ENCODE results near the gene CRB1. TPM values are rescaled to one million over a fixed set of nuclear protein-coding genes. Genes with fewer than 3 reads are reported as not detected.

CRB1 gene
- total and polyA plus RNA-seq, 7 donors, result 0.19 to 0.49 (median 0.38) TPM; not detected in 3

DNA sequence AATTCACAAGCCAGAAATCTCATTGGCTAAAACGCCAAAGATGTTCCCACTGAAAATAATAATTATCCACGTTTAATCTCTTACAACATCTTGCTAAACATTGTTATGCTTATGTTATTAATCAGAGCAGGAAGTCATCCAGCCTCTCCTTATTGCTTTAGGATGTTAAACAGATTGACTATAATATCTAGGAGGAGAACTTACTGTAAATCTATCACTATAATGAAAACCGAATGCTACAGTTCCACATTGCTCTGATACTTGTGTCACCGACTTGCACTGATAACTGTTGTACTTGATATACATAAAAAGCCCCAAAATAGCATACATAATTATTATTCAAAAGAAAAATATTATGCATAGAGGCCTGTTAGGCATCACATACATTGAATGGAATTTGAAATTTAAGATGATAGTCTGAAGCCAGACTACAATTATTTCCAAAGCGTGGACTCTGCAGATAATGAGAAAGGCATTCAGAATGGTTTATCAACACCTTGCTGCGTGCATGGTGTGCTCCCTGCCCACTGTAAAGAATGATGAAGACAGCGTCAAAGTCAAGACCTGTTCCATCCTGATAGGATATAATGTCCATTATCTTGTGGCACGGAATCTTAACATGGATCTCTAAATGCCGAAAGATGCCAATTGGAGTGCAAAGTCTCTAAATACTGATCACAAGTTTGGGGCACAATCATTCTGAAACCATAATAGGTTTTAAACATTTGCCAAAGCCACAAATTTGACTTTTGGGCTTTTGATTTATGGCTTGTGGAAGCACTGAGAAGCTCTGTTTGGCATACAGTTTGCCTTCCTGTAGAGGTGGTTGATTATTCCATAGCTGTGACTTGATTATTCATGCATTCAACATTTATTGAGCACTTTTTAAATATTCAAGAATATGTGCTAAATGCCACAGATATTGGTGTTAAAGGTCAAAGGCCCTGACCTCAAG, 71.3 kb downstream of the CRB1 start:
- H3K27me3 ChIP-seq, result no peaks in the 10 kb centered on the region
- no peak for TF ChIP-seq EP300 (IDR thresholded peaks at IDR 0.05)
- TF ChIP-seq POLR2A (IDR thresholded peaks at IDR 0.05), result no peak
- TF ChIP-seq, protein P1, sequence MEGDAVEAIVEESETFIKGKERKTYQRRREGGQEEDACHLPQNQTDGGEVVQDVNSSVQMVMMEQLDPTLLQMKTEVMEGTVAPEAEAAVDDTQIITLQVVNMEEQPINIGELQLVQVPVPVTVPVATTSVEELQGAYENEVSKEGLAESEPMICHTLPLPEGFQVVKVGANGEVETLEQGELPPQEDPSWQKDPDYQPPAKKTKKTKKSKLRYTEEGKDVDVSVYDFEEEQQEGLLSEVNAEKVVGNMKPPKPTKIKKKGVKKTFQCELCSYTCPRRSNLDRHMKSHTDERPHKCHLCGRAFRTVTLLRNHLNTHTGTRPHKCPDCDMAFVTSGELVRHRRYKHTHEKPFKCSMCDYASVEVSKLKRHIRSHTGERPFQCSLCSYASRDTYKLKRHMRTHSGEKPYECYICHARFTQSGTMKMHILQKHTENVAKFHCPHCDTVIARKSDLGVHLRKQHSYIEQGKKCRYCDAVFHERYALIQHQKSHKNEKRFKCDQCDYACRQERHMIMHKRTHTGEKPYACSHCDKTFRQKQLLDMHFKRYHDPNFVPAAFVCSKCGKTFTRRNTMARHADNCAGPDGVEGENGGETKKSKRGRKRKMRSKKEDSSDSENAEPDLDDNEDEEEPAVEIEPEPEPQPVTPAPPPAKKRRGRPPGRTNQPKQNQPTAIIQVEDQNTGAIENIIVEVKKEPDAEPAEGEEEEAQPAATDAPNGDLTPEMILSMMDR (IDR thresholded peaks at IDR 0.05), result no peak
- no peak for TF ChIP-seq POLR2AphosphoS5 (IDR thresholded peaks at IDR 0.05)
- H3K27ac ChIP-seq, result no peak overlapping the region
- 77 to 84% methylated on average over 9 of the region's 9 CpGs for WGBS, 2 donors
- H3K4me1 ChIP-seq, result no peaks in the 10 kb centered on the region
- intact Hi-C loops (cut with DNase I), result no loop called here
- no peak for DNase-seq
- no peaks in the 10 kb centered on the region for H3K36me3 ChIP-seq
- no peaks in the 10 kb centered on the region for H3K9me3 ChIP-seq
- H3K4me3 ChIP-seq, result no peak overlapping the region

DNA sequence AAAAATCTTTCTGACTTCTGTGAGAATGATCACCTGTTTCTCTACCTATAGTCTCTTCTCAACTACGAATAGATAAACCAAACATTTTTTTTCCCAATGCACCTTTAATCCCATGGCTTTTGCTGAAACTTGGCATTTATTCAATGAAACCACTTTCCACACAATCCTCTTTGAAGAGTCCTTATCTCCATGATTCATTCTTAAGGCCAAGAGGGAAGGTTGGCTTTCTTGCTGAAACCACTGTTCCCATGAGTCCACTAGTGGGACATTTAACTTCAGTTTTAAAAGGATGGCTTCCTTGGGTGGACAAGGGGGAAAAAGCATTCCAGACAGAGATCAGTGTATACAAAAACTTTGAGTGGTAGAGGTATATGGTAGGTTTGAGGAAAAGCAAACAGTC, 73.6 kb downstream of the CRB1 start:
- no peak overlapping the region for H3K4me3 ChIP-seq
- H3K27me3 ChIP-seq, result no peaks in the 10 kb centered on the region
- TF ChIP-seq POLR2A (IDR thresholded peaks at IDR 0.05) (no peak), POLR2AphosphoS5 (IDR thresholded peaks at IDR 0.05) (no peak), EP300 (IDR thresholded peaks at IDR 0.05) (no peak)
- TF ChIP-seq, protein P1 (IDR thresholded peaks at IDR 0.05), result no peak
- H3K4me1 ChIP-seq, result no peaks in the 10 kb centered on the region
- no peaks in the 10 kb centered on the region for H3K36me3 ChIP-seq
- intact Hi-C loops (cut with DNase I), result no loop called here
- no peaks in the 10 kb centered on the region for H3K9me3 ChIP-seq
- no peak overlapping the region for H3K27ac ChIP-seq
- DNase-seq, result no peak
- WGBS, 2 donors, result 64 to 81% methylated on average over 1 of the region's 1 CpG

DNA sequence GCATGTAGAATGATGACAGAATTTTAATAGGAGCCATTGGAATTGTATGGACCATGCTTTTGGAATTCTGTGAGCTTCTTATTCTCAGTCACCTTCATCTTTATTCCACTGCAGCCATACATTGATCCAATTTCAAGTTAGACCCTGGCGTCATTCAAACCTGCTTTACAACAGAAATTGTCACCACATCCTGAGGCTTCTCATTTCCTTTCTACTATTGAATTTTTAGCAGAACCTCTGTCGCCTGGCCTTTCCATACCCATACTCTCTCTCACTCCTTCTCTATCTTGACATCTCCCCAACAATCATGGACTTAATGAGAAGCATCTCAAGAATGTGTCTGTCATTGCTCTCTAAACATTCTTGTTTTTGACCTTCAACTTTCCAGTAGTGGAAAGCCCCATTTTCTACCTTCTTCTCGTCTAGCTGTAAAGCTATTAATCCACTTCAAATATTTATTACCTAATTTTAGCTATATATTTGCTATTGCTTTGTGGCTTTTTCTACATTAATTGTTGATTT, 74.1 kb downstream of the CRB1 start:
- no peak overlapping the region for H3K27ac ChIP-seq
- DNase-seq, result no peak
- no peaks in the 10 kb centered on the region for H3K4me1 ChIP-seq
- H3K36me3 ChIP-seq, result no peaks in the 10 kb centered on the region
- H3K27me3 ChIP-seq, result no peaks in the 10 kb centered on the region
- intact Hi-C loops (cut with DNase I), result no loop called here
- no peak overlapping the region for H3K4me3 ChIP-seq
- no peaks in the 10 kb centered on the region for H3K9me3 ChIP-seq
- TF ChIP-seq POLR2AphosphoS5 (IDR thresholded peaks at IDR 0.05) (no peak), POLR2A (IDR thresholded peaks at IDR 0.05) (no peak), EP300 (IDR thresholded peaks at IDR 0.05) (no peak)
- TF ChIP-seq, protein P1 (IDR thresholded peaks at IDR 0.05), result no peak
- WGBS, 2 donors, result 35 to 65% methylated on average over 3 of the region's 3 CpGs

DNA sequence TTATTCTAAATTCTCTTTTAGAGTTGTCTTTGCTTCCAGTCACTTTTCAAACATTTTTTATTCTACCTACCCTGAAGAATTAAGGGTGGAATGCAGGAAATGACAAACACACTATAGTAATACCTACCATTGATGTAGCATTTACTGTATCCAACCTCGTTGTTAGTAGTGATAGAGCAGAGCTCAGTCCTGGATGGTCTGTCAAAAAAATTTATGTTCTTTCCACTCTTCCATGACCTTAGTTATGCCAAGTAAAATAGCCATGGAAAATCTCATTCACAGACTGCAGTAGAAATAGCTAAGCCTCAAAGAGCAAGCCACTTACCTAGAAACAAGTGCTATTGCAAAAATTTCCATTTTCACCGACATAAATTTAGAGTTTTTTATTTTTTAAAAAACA, 74.6 kb downstream of the CRB1 start:
- H3K9me3 ChIP-seq, result no peaks in the 10 kb centered on the region
- H3K4me3 ChIP-seq, result no peak overlapping the region
- H3K27ac ChIP-seq, result no peak overlapping the region
- no peaks in the 10 kb centered on the region for H3K27me3 ChIP-seq
- 23 to 31% methylated on average over 2 of the region's 2 CpGs for WGBS, 2 donors
- DNase-seq, result no peak
- intact Hi-C loops (cut with DNase I), result no loop called here
- TF ChIP-seq POLR2AphosphoS5 (IDR thresholded peaks at IDR 0.05) (no peak), EP300 (IDR thresholded peaks at IDR 0.05) (no peak), POLR2A (IDR thresholded peaks at IDR 0.05) (no peak)
- TF ChIP-seq, protein P1 (IDR thresholded peaks at IDR 0.05), result no peak
- H3K36me3 ChIP-seq, result no peaks in the 10 kb centered on the region
- H3K4me1 ChIP-seq, result no peaks in the 10 kb centered on the region

Measured in sigmoid colon (tissue), 7 donors.